Neuron (in vitro differentiated cells): ENCODE measurements around the gene TRIO.

Experiments
- H2AFZ ChIP-seq: one replicate; pipeline ENCODE4 v1.6.1; 2013; ENCODE audit warnings: low read depth, mild to moderate bottlenecking, inconsistent platforms, low read length, moderate library complexity
- H3K27me3 ChIP-seq: one replicate; pipeline ENCODE4 v1.6.1; 2013; ENCODE audit warnings: low read length; ENCODE audit not compliant: insufficient read depth
- H3K36me3 ChIP-seq: one replicate; pipeline ENCODE4 v1.6.1; 2013; ENCODE audit warnings: low read length; ENCODE audit not compliant: insufficient read depth
- H3K4me1 ChIP-seq: one replicate; pipeline ENCODE4 v1.6.1; 2013; ENCODE audit warnings: low read length; ENCODE audit not compliant: insufficient read depth
- H3K4me3 ChIP-seq: 2 replicates; pipeline ENCODE4 v1.5.1; 2013; ENCODE audit warnings: mild to moderate bottlenecking, low read length, moderate library complexity
- H3K9me3 ChIP-seq: one replicate; pipeline ENCODE4 v1.6.1; 2013; ENCODE audit warnings: low read length

The TRIO gene

DNA sequence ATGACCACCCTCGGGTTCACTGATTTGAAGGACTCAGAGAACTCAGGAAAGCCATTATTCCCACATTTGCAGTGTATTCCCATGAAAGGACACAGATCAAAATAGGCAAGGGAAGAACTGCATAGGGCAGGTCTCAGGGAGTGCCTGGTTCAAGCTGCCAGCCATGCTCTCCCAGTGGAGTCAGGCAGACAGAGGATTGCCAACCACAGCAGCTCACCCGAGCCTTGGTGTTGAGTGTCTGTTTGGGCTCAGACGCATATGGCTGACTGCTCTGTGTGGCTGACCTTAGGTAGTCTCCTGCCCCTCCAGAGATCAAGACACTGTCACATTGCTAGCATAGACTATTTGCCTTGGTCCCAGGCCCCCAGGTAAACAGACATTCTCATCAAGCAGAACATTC, 322.6 kb downstream of the TRIO start:
- H3K36me3 ChIP-seq = peaks cover 63% of the 10 kb centered on the region

DNA sequence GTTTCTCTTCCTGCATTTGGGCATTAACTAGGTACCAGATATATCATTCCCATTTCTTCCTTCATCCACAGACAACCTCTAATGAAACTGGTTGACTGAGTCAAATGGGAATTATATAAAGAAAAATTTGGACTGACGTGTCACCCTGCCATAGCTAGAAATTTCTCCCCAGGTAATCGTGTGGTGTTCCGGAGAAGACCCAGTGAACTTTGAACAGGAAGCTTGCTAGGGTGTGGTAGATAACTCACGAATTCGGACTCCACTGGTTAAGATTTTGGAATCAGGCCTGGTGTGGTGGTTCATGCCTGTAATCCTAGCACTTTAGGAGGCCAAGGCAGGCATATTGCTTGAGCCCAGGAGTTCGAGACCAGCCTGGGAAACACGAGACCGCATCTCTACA, 324.1 kb downstream of the TRIO start:
- no peak overlapping the region for H3K4me3 ChIP-seq
- peaks cover 2% of the 10 kb centered on the region for H3K4me1 ChIP-seq
- no peaks in the 10 kb centered on the region for H3K9me3 ChIP-seq
- no peak overlapping the region for H2AFZ ChIP-seq
- no peaks in the 10 kb centered on the region for H3K27me3 ChIP-seq
- H3K36me3 ChIP-seq = peaks cover 54% of the 10 kb centered on the region

More for the DNA sequence above, 322.6 kb downstream of the TRIO start:
- Histone ChIP-seq H3K4me3 (no peak overlapping the region), H3K4me1 (peaks cover 2% of the 10 kb centered on the region), H2AFZ (no peak overlapping the region), H3K27me3 (no peaks in the 10 kb centered on the region), H3K9me3 (no peaks in the 10 kb centered on the region)

- peaks cover 2% of the 10 kb centered on the region for H3K4me1 ChIP-seq
- H3K27me3 ChIP-seq = no peaks in the 10 kb centered on the region
- H3K36me3 ChIP-seq = peaks cover 53% of the 10 kb centered on the region
- H2AFZ ChIP-seq = no peak overlapping the region
- H3K4me3 ChIP-seq = no peak overlapping the region
- H3K9me3 ChIP-seq = no peaks in the 10 kb centered on the region
These were observed 324.7 kb downstream of the TRIO start for GRCh38 chr5:14467886-14468285.

- Histone ChIP-seq H3K27me3 (no peaks in the 10 kb centered on the region), H3K4me3 (no peak overlapping the region), H2AFZ (no peak overlapping the region), H3K4me1 (peaks cover 2% of the 10 kb centered on the region), H3K36me3 (peaks cover 47% of the 10 kb centered on the region), H3K9me3 (no peaks in the 10 kb centered on the region)
These were observed 326.6 kb downstream of the TRIO start for GRCh38 chr5:14469551-14470377.

GRCh38 chr5:14471507-14471906, 328.4 kb downstream of the TRIO start:
- no peak overlapping the region for H3K4me3 ChIP-seq
- peaks cover 48% of the 10 kb centered on the region for H3K36me3 ChIP-seq
- no peaks in the 10 kb centered on the region for H3K27me3 ChIP-seq
- no peaks in the 10 kb centered on the region for H3K9me3 ChIP-seq
- no peak overlapping the region for H2AFZ ChIP-seq
- peaks cover 2% of the 10 kb centered on the region for H3K4me1 ChIP-seq

- Histone ChIP-seq H2AFZ (no peak overlapping the region), H3K27me3 (no peaks in the 10 kb centered on the region), H3K36me3 (peaks cover 55% of the 10 kb centered on the region), H3K9me3 (no peaks in the 10 kb centered on the region), H3K4me1 (peaks cover 2% of the 10 kb centered on the region), H3K4me3 (no peak overlapping the region)
These were observed 329.9 kb downstream of the TRIO start for GRCh38 chr5:14472986-14473567.

- Histone ChIP-seq H3K4me1 (no peaks in the 10 kb centered on the region), H3K9me3 (no peaks in the 10 kb centered on the region), H3K27me3 (no peaks in the 10 kb centered on the region), H2AFZ (no peak overlapping the region), H3K4me3 (no peak overlapping the region), H3K36me3 (peaks cover 67% of the 10 kb centered on the region)
These were observed 331.9 kb downstream of the TRIO start for GRCh38 chr5:14475045-14475444.

DNA sequence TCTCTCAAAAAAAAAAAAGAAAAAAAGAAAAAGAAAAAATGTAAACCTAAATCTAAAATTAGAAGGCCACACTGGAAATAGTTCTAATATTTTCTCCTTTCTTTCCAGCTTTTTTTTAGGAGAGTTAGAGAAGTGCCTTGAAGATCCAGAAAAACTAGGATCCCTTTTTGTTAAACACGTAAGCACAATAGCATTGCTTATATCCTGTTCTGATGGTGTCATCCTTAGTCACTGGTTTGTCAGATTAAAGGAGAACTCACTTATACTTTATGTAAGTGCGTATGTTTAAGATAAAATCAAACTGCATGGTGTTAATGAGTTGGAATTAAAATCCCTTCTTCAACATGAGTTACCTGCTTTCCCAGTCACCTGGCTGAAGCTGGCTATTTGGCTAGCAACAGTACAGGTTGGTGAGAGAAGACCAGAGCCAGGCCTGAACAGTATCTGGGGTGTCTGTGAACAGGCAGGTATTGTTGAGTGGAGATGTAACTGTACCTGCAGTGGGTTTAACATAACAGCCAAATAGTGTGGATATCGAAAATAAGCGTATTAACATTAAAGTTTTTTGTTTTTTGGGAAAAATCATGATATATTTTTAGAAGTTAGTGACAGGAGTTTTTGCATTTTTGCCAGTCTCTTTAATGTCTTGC, 333.8 kb downstream of the TRIO start:
- Histone ChIP-seq H3K9me3 (no peaks in the 10 kb centered on the region), H3K36me3 (peaks cover 83% of the 10 kb centered on the region), H3K4me1 (no peaks in the 10 kb centered on the region), H2AFZ (no peak overlapping the region), H3K4me3 (no peak overlapping the region), H3K27me3 (no peaks in the 10 kb centered on the region)

- no peak overlapping the region for H2AFZ ChIP-seq
- no peaks in the 10 kb centered on the region for H3K4me1 ChIP-seq
- H3K36me3 ChIP-seq = peaks cover 87% of the 10 kb centered on the region
- H3K27me3 ChIP-seq = no peaks in the 10 kb centered on the region
- no peaks in the 10 kb centered on the region for H3K9me3 ChIP-seq
- H3K4me3 ChIP-seq = no peak overlapping the region
These were observed 336.1 kb downstream of the TRIO start for GRCh38 chr5:14479143-14479696.

GRCh38 chr5:14481349-14481748, 338.2 kb downstream of the TRIO start:
- Histone ChIP-seq H3K27me3 (no peaks in the 10 kb centered on the region), H3K9me3 (peaks cover 3% of the 10 kb centered on the region), H2AFZ (no peak overlapping the region), H3K4me1 (no peaks in the 10 kb centered on the region), H3K4me3 (no peak overlapping the region), H3K36me3 (peaks cover 87% of the 10 kb centered on the region)

DNA sequence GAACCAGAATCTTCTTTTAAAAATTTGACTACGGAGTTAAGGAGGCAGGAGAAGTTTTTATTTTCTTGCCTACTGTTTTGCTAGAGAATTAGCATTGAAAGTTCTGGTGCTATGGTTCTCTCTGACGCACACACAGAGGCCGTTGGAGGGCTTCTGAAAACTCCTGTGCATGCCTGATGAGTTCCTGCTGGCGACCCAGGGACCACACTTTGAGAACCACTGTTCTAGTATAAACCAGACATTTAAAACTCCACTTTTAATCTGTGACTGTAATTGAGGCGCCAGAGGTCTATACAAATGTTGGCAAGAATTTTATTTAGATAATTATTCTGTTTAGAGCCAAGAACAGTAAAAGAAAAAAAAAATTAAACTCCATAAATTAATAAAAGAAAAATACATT, 338.9 kb downstream of the TRIO start:
- Histone ChIP-seq H3K36me3 (peaks cover 89% of the 10 kb centered on the region), H3K9me3 (peaks cover 3% of the 10 kb centered on the region)

DNA sequence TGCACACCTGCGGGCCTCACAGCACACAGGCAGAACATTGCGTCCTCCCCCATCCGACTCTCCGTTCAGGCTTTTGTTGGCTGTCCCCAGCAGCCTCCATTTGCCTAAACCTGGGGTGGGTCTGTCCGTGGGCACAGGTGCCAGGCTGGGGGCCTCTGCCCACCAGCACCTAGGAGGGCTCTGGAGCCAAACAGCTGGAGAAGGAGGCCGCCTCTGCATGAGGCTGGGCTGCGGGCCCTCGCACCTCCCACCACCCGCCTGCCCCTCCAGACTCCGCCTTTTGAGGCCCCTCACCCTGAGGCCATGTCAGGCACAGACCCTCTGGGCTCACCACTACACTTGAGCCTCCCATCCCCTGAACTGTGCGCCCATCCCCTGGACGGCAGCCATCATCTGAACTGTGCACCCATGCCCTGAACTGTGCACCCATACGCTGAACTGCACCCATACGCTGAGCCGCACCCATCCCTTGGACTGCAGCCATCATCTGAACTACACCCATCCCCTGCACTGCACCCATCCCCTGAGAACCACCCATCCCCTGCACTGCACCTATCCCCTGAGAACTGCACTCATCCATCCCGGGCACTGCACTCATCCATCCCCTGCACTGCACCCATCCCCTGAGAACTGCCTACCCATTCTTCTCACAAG, 340.5 kb downstream of the TRIO start:
- no peaks in the 10 kb centered on the region for H3K4me1 ChIP-seq
- H3K36me3 ChIP-seq = peaks cover 86% of the 10 kb centered on the region
- H3K9me3 ChIP-seq = peaks cover 3% of the 10 kb centered on the region

More for the DNA sequence above, 338.9 kb downstream of the TRIO start:
- Histone ChIP-seq H3K4me1 (no peaks in the 10 kb centered on the region), H3K4me3 (no peak overlapping the region), H3K27me3 (no peaks in the 10 kb centered on the region), H2AFZ (no peak overlapping the region)

GRCh38 chr5:14486486-14486885, 343.3 kb downstream of the TRIO start:
- peaks cover 86% of the 10 kb centered on the region for H3K36me3 ChIP-seq
- peaks cover 3% of the 10 kb centered on the region for H3K9me3 ChIP-seq
- H3K4me1 ChIP-seq = no peaks in the 10 kb centered on the region
- H3K27me3 ChIP-seq = no peaks in the 10 kb centered on the region
- H2AFZ ChIP-seq = no peak overlapping the region
- no peak overlapping the region for H3K4me3 ChIP-seq

More for the DNA sequence above, 340.5 kb downstream of the TRIO start:
- Histone ChIP-seq H2AFZ (no peak overlapping the region), H3K27me3 (no peaks in the 10 kb centered on the region), H3K4me3 (no peak overlapping the region)
